ENCODE measurements around the gene CREB5. TPM values are rescaled to one million over a fixed set of nuclear protein-coding genes. Genes with fewer than 3 reads are reported as not detected.

The CREB5 gene, protein sequence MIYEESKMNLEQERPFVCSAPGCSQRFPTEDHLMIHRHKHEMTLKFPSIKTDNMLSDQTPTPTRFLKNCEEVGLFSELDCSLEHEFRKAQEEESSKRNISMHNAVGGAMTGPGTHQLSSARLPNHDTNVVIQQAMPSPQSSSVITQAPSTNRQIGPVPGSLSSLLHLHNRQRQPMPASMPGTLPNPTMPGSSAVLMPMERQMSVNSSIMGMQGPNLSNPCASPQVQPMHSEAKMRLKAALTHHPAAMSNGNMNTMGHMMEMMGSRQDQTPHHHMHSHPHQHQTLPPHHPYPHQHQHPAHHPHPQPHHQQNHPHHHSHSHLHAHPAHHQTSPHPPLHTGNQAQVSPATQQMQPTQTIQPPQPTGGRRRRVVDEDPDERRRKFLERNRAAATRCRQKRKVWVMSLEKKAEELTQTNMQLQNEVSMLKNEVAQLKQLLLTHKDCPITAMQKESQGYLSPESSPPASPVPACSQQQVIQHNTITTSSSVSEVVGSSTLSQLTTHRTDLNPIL
- 0.90 and 1.1 TPM in 2 replicates for total RNA-seq

DNA sequence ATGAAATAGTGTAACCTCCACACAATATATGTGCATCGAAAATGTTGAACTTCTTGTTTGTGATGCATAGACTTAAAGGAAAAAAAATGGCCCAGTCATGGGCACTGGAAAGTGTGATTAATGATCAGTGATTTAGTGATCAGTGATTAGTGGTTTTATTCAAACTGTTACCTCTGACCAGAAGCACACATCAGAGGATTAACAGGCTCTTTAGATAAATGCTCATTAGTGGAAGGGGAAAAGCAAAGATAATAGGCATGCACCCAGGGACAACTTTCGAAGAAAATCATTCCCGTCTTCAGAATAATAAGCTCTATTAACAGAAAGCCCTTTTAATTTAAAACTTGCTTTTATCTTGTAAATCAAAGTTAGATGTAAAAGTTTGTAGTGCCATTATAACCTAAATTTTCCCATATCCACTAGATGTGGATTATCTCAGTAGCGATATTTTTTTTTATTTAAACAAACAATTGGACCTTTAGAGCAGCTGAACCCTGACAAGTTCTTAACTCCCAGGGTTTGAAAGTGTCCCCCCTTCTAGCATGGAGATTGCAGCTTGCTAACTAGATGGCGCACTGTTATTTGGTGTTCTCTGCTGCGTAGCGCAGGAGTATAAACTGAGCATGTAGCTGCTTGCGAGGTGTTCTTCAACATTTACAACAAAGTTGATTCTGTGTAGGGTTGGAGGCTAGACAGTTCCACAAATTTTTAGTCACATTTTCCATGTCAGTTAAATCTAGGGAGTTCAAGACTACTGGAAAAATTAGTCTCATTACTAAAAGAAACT, at the start of gene CREB5:
Gene CREB5 (plus strand): TSS at position 643 of the 787 bp plus-strand sequence. CDS start 397 bp downstream, outside the sequence.

Other genes starting within 250 kb of the CREB5 start
- gene JAZF1, start 231.7 kb upstream of the CREB5 start, total RNA-seq = 4.9 and 5.4 TPM in 2 replicates

Measured in cardiac atrium fibroblast (primary cell).